GM23338 (cell line): ENCODE results near the gene ATP6V0C.
A peak's percentile ranks its signal among the peaks of the same experiment; 100 is the strongest.

ENCODE experiments used
- EZH2 ChIP-seq: fragments of 200-600 bp; sonication (generic); IDR thresholded peaks from one replicate; pipeline ENCODE4 v1.8.0; 2017; ENCODE audit warnings: antibody characterized with exemption, mild to moderate bottlenecking, low read depth; ENCODE audit not compliant: unreplicated experiment
- EZH2phosphoT487 ChIP-seq: fragments of 200-600 bp; sonication (generic); IDR thresholded peaks from one replicate; pipeline ENCODE4 v1.8.1; 2018; ENCODE audit warnings: antibody characterized with exemption; ENCODE audit not compliant: unreplicated experiment
- JUNB ChIP-seq: IDR thresholded peaks from one replicate; pipeline ENCODE4 v1.6.1; 2016; ENCODE audit warnings: antibody characterized with exemption; ENCODE audit not compliant: unreplicated experiment
- POLR2AphosphoS5 ChIP-seq: IDR thresholded peaks from 2 replicates; pipeline ENCODE4 v1.6.1; 2016; ENCODE audit warnings: antibody characterized with exemption, low read depth
- STAT1 ChIP-seq: IDR thresholded peaks from one replicate; pipeline ENCODE4 v1.6.1; 2016; ENCODE audit warnings: antibody characterized with exemption; ENCODE audit not compliant: unreplicated experiment
- ZNF114 ChIP-seq: fragments of 250-450 bp; sonication (Bioruptor Pico); IDR thresholded peaks from 2 replicates; pipeline ENCODE4 v1.5.0; 2020; ENCODE audit warnings: mild to moderate bottlenecking, moderate library complexity
- ZNF331 ChIP-seq: fragments of 250-450 bp; sonication (Bioruptor Pico); IDR thresholded peaks from 2 replicates; pipeline ENCODE4 v1.5.0; 2020; ENCODE audit warnings: low read depth, mild to moderate bottlenecking, moderate library complexity
- TF ChIP-seq, protein P1 (sequence below), 2 experiments: fragments of 200-600 bp in 1 of 2; sonication (generic) in 1 of 2; conservative IDR thresholded peaks; 2 replicates each; pipeline versions ENCODE4 v1.5.1 to v1.6.1; 2016 to 2017; ENCODE audit warnings: antibody characterized with exemption in 2 of 2, low read depth in 2 of 2, mild to moderate bottlenecking in 2 of 2, moderate library complexity in 1 of 2
- TF ChIP-seq, protein P2 (sequence below): IDR thresholded peaks from one replicate; pipeline ENCODE4 v1.6.1; 2018; ENCODE audit warnings: antibody characterized with exemption; ENCODE audit not compliant: unreplicated experiment
- TF ChIP-seq, protein P3 (sequence below): fragments of 250-450 bp; sonication (Bioruptor Pico); IDR thresholded peaks from 2 replicates; pipeline ENCODE4 v1.5.0; 2020; ENCODE audit warnings: mild to moderate bottlenecking, moderate library complexity
- TF ChIP-seq, protein P4 (sequence below): IDR thresholded peaks from 2 replicates; pipeline ENCODE4 v1.6.1; 2016; ENCODE audit warnings: antibody characterized with exemption

DNA sequence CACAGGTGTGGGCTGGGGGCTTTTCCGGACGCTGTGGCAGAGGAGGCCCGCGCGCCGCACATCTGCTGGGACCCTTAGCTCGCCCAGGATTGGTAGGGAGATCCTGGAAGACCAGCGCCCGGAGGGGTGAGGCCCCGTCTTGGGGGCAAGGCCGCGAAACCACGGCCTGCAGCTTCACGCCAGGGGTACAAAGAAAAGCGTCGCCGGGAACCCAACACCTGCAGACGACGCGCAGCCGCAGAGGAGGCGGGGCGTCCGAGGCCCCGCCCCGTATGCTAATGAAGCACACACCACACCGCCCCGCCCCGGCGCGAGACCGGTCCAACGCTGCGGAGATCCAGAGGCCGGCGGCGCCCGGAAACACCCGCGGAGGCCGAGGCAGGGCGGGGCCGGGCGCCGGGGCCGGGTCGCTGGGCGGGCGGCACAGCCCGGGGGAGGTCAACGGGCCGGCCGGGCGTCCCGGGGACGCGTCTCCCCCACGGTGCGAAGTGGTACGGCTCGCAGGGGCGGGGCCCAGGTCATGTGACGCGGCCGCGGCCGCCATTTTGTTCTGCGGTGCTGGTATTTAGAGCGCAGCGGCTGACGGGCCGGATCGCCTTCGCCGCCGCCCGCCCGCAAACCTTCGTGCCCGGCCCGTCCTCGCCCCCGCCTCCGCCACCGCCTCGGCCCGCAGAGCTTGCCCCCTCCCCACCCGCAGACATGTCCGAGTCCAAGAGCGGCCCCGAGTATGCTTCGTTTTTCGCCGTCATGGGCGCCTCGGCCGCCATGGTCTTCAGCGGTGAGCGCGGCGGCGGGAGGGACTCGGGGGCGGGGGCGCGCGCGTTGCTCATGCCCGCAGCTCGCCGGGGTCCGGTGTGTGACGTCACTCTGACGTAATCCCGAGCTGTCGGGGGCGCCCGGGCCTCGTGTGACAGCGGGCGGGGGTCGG is at the start of gene ATP6V0C:
- TF ChIP-seq, protein P1, sequence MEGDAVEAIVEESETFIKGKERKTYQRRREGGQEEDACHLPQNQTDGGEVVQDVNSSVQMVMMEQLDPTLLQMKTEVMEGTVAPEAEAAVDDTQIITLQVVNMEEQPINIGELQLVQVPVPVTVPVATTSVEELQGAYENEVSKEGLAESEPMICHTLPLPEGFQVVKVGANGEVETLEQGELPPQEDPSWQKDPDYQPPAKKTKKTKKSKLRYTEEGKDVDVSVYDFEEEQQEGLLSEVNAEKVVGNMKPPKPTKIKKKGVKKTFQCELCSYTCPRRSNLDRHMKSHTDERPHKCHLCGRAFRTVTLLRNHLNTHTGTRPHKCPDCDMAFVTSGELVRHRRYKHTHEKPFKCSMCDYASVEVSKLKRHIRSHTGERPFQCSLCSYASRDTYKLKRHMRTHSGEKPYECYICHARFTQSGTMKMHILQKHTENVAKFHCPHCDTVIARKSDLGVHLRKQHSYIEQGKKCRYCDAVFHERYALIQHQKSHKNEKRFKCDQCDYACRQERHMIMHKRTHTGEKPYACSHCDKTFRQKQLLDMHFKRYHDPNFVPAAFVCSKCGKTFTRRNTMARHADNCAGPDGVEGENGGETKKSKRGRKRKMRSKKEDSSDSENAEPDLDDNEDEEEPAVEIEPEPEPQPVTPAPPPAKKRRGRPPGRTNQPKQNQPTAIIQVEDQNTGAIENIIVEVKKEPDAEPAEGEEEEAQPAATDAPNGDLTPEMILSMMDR (conservative IDR thresholded peaks at IDR 0.05; ENCODE audit: low read depth in 2 of 2) = no peak
- TF ChIP-seq, protein P2, sequence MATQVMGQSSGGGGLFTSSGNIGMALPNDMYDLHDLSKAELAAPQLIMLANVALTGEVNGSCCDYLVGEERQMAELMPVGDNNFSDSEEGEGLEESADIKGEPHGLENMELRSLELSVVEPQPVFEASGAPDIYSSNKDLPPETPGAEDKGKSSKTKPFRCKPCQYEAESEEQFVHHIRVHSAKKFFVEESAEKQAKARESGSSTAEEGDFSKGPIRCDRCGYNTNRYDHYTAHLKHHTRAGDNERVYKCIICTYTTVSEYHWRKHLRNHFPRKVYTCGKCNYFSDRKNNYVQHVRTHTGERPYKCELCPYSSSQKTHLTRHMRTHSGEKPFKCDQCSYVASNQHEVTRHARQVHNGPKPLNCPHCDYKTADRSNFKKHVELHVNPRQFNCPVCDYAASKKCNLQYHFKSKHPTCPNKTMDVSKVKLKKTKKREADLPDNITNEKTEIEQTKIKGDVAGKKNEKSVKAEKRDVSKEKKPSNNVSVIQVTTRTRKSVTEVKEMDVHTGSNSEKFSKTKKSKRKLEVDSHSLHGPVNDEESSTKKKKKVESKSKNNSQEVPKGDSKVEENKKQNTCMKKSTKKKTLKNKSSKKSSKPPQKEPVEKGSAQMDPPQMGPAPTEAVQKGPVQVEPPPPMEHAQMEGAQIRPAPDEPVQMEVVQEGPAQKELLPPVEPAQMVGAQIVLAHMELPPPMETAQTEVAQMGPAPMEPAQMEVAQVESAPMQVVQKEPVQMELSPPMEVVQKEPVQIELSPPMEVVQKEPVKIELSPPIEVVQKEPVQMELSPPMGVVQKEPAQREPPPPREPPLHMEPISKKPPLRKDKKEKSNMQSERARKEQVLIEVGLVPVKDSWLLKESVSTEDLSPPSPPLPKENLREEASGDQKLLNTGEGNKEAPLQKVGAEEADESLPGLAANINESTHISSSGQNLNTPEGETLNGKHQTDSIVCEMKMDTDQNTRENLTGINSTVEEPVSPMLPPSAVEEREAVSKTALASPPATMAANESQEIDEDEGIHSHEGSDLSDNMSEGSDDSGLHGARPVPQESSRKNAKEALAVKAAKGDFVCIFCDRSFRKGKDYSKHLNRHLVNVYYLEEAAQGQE = no peak
- no peak for TF ChIP-seq EZH2phosphoT487
- TF ChIP-seq EZH2 = no peak
- peak; percentile 77 for TF ChIP-seq POLR2AphosphoS5
- TF ChIP-seq, protein P3, sequence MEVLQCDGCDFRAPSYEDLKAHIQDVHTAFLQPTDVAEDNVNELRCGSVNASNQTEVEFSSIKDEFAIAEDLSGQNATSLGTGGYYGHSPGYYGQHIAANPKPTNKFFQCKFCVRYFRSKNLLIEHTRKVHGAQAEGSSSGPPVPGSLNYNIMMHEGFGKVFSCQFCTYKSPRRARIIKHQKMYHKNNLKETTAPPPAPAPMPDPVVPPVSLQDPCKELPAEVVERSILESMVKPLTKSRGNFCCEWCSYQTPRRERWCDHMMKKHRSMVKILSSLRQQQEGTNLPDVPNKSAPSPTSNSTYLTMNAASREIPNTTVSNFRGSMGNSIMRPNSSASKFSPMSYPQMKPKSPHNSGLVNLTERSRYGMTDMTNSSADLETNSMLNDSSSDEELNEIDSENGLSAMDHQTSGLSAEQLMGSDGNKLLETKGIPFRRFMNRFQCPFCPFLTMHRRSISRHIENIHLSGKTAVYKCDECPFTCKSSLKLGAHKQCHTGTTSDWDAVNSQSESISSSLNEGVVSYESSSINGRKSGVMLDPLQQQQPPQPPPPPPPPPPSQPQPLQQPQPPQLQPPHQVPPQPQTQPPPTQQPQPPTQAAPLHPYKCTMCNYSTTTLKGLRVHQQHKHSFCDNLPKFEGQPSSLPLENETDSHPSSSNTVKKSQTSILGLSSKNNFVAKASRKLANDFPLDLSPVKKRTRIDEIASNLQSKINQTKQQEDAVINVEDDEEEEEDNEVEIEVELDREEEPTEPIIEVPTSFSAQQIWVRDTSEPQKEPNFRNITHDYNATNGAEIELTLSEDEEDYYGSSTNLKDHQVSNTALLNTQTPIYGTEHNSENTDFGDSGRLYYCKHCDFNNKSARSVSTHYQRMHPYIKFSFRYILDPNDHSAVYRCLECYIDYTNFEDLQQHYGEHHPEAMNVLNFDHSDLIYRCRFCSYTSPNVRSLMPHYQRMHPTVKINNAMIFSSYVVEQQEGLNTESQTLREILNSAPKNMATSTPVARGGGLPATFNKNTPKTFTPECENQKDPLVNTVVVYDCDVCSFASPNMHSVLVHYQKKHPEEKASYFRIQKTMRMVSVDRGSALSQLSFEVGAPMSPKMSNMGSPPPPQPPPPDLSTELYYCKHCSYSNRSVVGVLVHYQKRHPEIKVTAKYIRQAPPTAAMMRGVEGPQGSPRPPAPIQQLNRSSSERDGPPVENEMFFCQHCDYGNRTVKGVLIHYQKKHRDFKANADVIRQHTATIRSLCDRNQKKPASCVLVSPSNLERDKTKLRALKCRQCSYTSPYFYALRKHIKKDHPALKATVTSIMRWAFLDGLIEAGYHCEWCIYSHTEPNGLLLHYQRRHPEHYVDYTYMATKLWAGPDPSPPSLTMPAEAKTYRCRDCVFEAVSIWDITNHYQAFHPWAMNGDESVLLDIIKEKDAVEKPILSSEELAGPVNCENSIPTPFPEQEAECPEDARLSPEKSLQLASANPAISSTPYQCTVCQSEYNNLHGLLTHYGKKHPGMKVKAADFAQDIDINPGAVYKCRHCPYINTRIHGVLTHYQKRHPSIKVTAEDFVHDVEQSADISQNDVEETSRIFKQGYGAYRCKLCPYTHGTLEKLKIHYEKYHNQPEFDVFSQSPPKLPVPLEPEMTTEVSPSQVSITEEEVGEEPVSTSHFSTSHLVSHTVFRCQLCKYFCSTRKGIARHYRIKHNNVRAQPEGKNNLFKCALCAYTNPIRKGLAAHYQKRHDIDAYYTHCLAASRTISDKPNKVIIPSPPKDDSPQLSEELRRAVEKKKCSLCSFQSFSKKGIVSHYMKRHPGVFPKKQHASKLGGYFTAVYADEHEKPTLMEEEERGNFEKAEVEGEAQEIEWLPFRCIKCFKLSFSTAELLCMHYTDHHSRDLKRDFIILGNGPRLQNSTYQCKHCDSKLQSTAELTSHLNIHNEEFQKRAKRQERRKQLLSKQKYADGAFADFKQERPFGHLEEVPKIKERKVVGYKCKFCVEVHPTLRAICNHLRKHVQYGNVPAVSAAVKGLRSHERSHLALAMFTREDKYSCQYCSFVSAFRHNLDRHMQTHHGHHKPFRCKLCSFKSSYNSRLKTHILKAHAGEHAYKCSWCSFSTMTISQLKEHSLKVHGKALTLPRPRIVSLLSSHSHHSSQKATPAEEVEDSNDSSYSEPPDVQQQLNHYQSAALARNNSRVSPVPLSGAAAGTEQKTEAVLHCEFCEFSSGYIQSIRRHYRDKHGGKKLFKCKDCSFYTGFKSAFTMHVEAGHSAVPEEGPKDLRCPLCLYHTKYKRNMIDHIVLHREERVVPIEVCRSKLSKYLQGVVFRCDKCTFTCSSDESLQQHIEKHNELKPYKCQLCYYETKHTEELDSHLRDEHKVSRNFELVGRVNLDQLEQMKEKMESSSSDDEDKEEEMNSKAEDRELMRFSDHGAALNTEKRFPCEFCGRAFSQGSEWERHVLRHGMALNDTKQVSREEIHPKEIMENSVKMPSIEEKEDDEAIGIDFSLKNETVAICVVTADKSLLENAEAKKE (CRISPR knock-in tag) = no peak
- TF ChIP-seq JUNB = no peak
- TF ChIP-seq ZNF114 (CRISPR knock-in tag) = no peak
- TF ChIP-seq ZNF331 (CRISPR knock-in tag) = no peak
- TF ChIP-seq, protein P4, sequence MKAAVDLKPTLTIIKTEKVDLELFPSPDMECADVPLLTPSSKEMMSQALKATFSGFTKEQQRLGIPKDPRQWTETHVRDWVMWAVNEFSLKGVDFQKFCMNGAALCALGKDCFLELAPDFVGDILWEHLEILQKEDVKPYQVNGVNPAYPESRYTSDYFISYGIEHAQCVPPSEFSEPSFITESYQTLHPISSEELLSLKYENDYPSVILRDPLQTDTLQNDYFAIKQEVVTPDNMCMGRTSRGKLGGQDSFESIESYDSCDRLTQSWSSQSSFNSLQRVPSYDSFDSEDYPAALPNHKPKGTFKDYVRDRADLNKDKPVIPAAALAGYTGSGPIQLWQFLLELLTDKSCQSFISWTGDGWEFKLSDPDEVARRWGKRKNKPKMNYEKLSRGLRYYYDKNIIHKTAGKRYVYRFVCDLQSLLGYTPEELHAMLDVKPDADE = no peak
- TF ChIP-seq STAT1 = no peak
